Stimulated activated CD4-positive, alpha-beta T cell treated with anti-CD3 and anti-CD28 coated beads, Interleukin-1b, Interleukin-23, amount 100 ng/mL, for 4 hours (primary cell): Measurements from ENCODE around the gene HVCN1.
"Not testable (repeated sequence)": the region's sequence is repeated elsewhere in the genome, so short reads cannot be mapped to it uniquely, and the experiment has no call there.

ENCODE experiments used
- DNase-seq, 2 donors: peaks; one replicate each; pipeline ENCODE4 v3.0.0-alpha.2; 2020; ENCODE audit warnings: low read depth in 2 of 2

Gene HVCN1

GRCh38 chr12:110668480-110669192 is 20.3 kb downstream of the HVCN1 start:
- DNase-seq: no peak

- DNase-seq: no peak
Observed at GRCh38 chr12:110667671-110668070, 21.2 kb downstream of the HVCN1 start.

GRCh38 chr12:110666892-110667291 is 22.0 kb downstream of the HVCN1 start:
- no peak for DNase-seq

- peak in 1 of 2 donors; percentile 29 for DNase-seq
Observed at GRCh38 chr12:110661337-110661972, 27.5 kb downstream of the HVCN1 start.

GRCh38 chr12:110658878-110659277 is 30.0 kb downstream of the HVCN1 start:
- no peak for DNase-seq

- DNase-seq: no peak
Observed at GRCh38 chr12:110658242-110658641, 30.7 kb downstream of the HVCN1 start.

- DNase-seq: no peak
Observed at GRCh38 chr12:110657747-110658146, 31.2 kb downstream of the HVCN1 start.

- no peak for DNase-seq
Observed at GRCh38 chr12:110656071-110656655, 32.8 kb downstream of the HVCN1 start.

- not testable (repeated sequence) for DNase-seq
Observed at GRCh38 chr12:110654238-110654637, 34.7 kb downstream of the HVCN1 start.

- no peak for DNase-seq
Observed at GRCh38 chr12:110649341-110649847, 39.5 kb downstream of the HVCN1 start.

GRCh38 chr12:110647631-110648040 is 41.3 kb downstream of the HVCN1 start:
- DNase-seq: no peak

- no peak for DNase-seq
Observed at GRCh38 chr12:110641521-110641920, 47.4 kb downstream of the HVCN1 start.

GRCh38 chr12:110640275-110641025 is 48.5 kb downstream of the HVCN1 start:
- DNase-seq: no peak

GRCh38 chr12:110639336-110640141 is 49.4 kb downstream of the HVCN1 start:
- no peak for DNase-seq

GRCh38 chr12:110638796-110639195 is 50.1 kb downstream of the HVCN1 start:
- no peak for DNase-seq

GRCh38 chr12:110637869-110638441 is 51.0 kb downstream of the HVCN1 start:
- no peak for DNase-seq

GRCh38 chr12:110636516-110636915 is 52.4 kb downstream of the HVCN1 start:
- no peak for DNase-seq

GRCh38 chr12:110635055-110635454 is 53.9 kb downstream of the HVCN1 start:
- DNase-seq: no peak

- no peak for DNase-seq
Observed at GRCh38 chr12:110627500-110628195, 61.3 kb downstream of the HVCN1 start.

GRCh38 chr12:110622582-110622981 is 66.3 kb downstream of the HVCN1 start:
- no peak for DNase-seq
